Measurements from ENCODE around the gene CRYGC.

The CRYGC gene

GRCh38 chr2:208093128-208093527 is 36.5 kb downstream of the CRYGC start:
- no peak for DNase-seq

GRCh38 chr2:208092093-208092832 is 37.4 kb downstream of the CRYGC start:
- DNase-seq = no peak

- DNase-seq = no peak
Observed at GRCh38 chr2:208090420-208090819, 39.2 kb downstream of the CRYGC start.

- DNase-seq = no peak
Observed at GRCh38 chr2:208086029-208086428, 43.6 kb downstream of the CRYGC start.

GRCh38 chr2:208083807-208084206 is 45.8 kb downstream of the CRYGC start:
- DNase-seq = no peak

All from C1 segment of cervical spinal cord (tissue), 14 donors.